Endodermal cell (in vitro differentiated cells): ENCODE results near the gene DHRS11. TPM values are rescaled to one million over a fixed set of nuclear protein-coding genes. Genes with fewer than 3 reads are reported as not detected.

Experiments used
- DNase-seq: peaks from one replicate; pipeline ENCODE4 v3.0.0-alpha.2; 2017
- H3K27ac ChIP-seq: 2 replicates; pipeline ENCODE4 v1.5.1; 2013; ENCODE audit warnings: mild to moderate bottlenecking, low read depth, low read length, moderate library complexity
- H3K27me3 ChIP-seq: 2 replicates; pipeline ENCODE4 v1.6.1; 2013; ENCODE audit warnings: mild to moderate bottlenecking, low read length, moderate library complexity; ENCODE audit not compliant: insufficient read depth, control insufficient read depth, poor library complexity, severe bottlenecking
- H3K36me3 ChIP-seq: 2 replicates; pipeline ENCODE4 v1.7.0; 2013; ENCODE audit warnings: mild to moderate bottlenecking, low read length, moderate library complexity; ENCODE audit not compliant: control insufficient read depth, insufficient read depth
- H3K4me1 ChIP-seq: one replicate; pipeline ENCODE4 v1.7.0; 2013; ENCODE audit warnings: low read length; ENCODE audit not compliant: control insufficient read depth, insufficient read depth
- H3K4me3 ChIP-seq: 2 replicates; pipeline ENCODE4 v1.5.1; 2013; ENCODE audit warnings: mild to moderate bottlenecking, low read length, moderate library complexity
- H3K9ac ChIP-seq: 2 replicates; pipeline ENCODE4 v1.6.1; 2013; ENCODE audit warnings: mild to moderate bottlenecking, low read length, moderate library complexity; ENCODE audit not compliant: poor library complexity, severe bottlenecking; ENCODE audit errors: extremely low read depth
- H3K9me3 ChIP-seq: 2 replicates; pipeline ENCODE4 v1.6.1; 2013; ENCODE audit warnings: mild to moderate bottlenecking, low read length, moderate library complexity; ENCODE audit not compliant: control insufficient read depth
- H3K27ac Mint-ChIP-seq: 2 replicates; pipeline ENCODE4 v1.8.0; 2020; ENCODE audit warnings: mixed read lengths
- H3K27me3 Mint-ChIP-seq: 2 replicates; pipeline ENCODE4 v1.8.0; 2021; ENCODE audit warnings: mild to moderate bottlenecking, mixed read lengths; ENCODE audit not compliant: insufficient read depth
- H3K36me3 Mint-ChIP-seq: 2 replicates; pipeline ENCODE4 v1.8.0; 2020; ENCODE audit warnings: low read depth, mixed read lengths
- H3K4me1 Mint-ChIP-seq: 2 replicates; pipeline ENCODE4 v1.8.0; 2020; ENCODE audit warnings: mixed read lengths
- H3K4me3 Mint-ChIP-seq: 2 replicates; pipeline ENCODE4 v1.8.0; 2020; ENCODE audit warnings: mild to moderate bottlenecking, moderate library complexity, mixed read lengths
- H3K9me3 Mint-ChIP-seq: 2 replicates; pipeline ENCODE4 v1.8.0; 2020; ENCODE audit warnings: mild to moderate bottlenecking, mixed read lengths
- CTCF ChIP-seq: fragments of 200-600 bp; sonication (generic); conservative IDR thresholded peaks from 2 replicates; pipeline ENCODE4 v1.5.0; 2021; ENCODE audit warnings: antibody characterized with exemption, mild to moderate bottlenecking
- WGBS, 2 experiments: methylation state at CpG; one replicate each; pipeline versions ENCODE4 v1.1.5 to v1.1.7; 2013; ENCODE audit warnings: missing lambda C conversion rate in 2 of 2, mixed read lengths in 1 of 2; ENCODE audit not compliant: insufficient coverage in 1 of 2, insufficient read length in 1 of 2; 5-methylcytosine and 5-hydroxymethylcytosine counted together
- total RNA-seq, 2 donors: library from RNA; stranded (reverse); fragmentation: NEBNext Ultra II Directional in 1 of 2; extraction: Animal tissue kit (Norgen Biotek cat#: 25700) in 1 of 2; gene quantifications; 2 replicates in 1 of 2; 3 replicates in 1 of 2; pipeline ENCODE4 v1.2.1, GENCODE V29; 2021

The DHRS11 gene
- total RNA-seq, 2 donors from 2014 or later: 25.5 to 28.5 TPM

- no peak for TF ChIP-seq CTCF
- no peaks in the 10 kb centered on the region for H3K9me3 Mint-ChIP-seq
- H3K27me3 Mint-ChIP-seq: no peaks in the 10 kb centered on the region
- H3K4me3 Mint-ChIP-seq: no peak overlapping the region
- Histone ChIP-seq H3K27ac (no peak overlapping the region), H3K27me3 (no peaks in the 10 kb centered on the region), H3K9ac (no peak overlapping the region), H3K4me3 (no peak overlapping the region), H3K36me3 (peaks cover 68% of the 10 kb centered on the region), H3K9me3 (no peaks in the 10 kb centered on the region), H3K4me1 (no peaks in the 10 kb centered on the region)
- peaks cover 37% of the 10 kb centered on the region for H3K36me3 Mint-ChIP-seq
- 96 to 100% methylated on average over 2 of the region's 3 CpGs for WGBS, 2 experiments
- H3K4me1 Mint-ChIP-seq: peaks cover 5% of the 10 kb centered on the region
- DNase-seq: no peak
- no peak overlapping the region for H3K27ac Mint-ChIP-seq
These were observed 38.2 kb upstream of the DHRS11 start for GRCh38 chr17:36553459-36553858.

- WGBS, 2 experiments: 92 to 100% methylated on average over 2 to 4 of the region's 4 CpGs
- peaks cover 70% of the 10 kb centered on the region for H3K36me3 Mint-ChIP-seq
These were observed 25.6 kb upstream of the DHRS11 start for GRCh38 chr17:36566081-36566480.

GRCh38 chr17:36575028-36575427 is 16.7 kb upstream of the DHRS11 start:
- Histone ChIP-seq H3K27me3 (no peaks in the 10 kb centered on the region), H3K9ac (no peak overlapping the region), H3K36me3 (peaks cover 69% of the 10 kb centered on the region), H3K4me3 (no peak overlapping the region), H3K4me1 (no peaks in the 10 kb centered on the region), H3K27ac (no peak overlapping the region), H3K9me3 (no peaks in the 10 kb centered on the region)
- H3K27ac Mint-ChIP-seq: no peak overlapping the region
- TF ChIP-seq CTCF: no peak
- H3K4me1 Mint-ChIP-seq: no peaks in the 10 kb centered on the region
- no peaks in the 10 kb centered on the region for H3K27me3 Mint-ChIP-seq
- H3K4me3 Mint-ChIP-seq: no peak overlapping the region
- no peak for DNase-seq
- H3K9me3 Mint-ChIP-seq: no peaks in the 10 kb centered on the region
- peaks cover 49% of the 10 kb centered on the region for H3K36me3 Mint-ChIP-seq
- 93 to 95% methylated on average over 3 to 12 of the region's 12 CpGs for WGBS, 2 experiments

More at GRCh38 chr17:36566081-36566480, 25.6 kb upstream of the DHRS11 start:
- H3K4me3 ChIP-seq: no peak overlapping the region
- Mint-ChIP-seq H3K9me3 (no peaks in the 10 kb centered on the region), H3K27ac (no peak overlapping the region), H3K4me1 (no peaks in the 10 kb centered on the region), H3K4me3 (no peak overlapping the region), H3K27me3 (no peaks in the 10 kb centered on the region)
- no peak overlapping the region for H3K9ac ChIP-seq
- DNase-seq: no peak
- H3K27me3 ChIP-seq: no peaks in the 10 kb centered on the region
- no peaks in the 10 kb centered on the region for H3K4me1 ChIP-seq
- no peaks in the 10 kb centered on the region for H3K9me3 ChIP-seq
- no peak for TF ChIP-seq CTCF
- peaks cover 86% of the 10 kb centered on the region for H3K36me3 ChIP-seq
- no peak overlapping the region for H3K27ac ChIP-seq
